ENCODE results near the gene FHIT. TPM values are rescaled to one million over a fixed set of nuclear protein-coding genes. Genes with fewer than 3 reads are reported as not detected.

Gene FHIT
- total RNA-seq, 4 donors from 2014 or later, result 0.72 to 5.2 (median 2.1) TPM

DNA sequence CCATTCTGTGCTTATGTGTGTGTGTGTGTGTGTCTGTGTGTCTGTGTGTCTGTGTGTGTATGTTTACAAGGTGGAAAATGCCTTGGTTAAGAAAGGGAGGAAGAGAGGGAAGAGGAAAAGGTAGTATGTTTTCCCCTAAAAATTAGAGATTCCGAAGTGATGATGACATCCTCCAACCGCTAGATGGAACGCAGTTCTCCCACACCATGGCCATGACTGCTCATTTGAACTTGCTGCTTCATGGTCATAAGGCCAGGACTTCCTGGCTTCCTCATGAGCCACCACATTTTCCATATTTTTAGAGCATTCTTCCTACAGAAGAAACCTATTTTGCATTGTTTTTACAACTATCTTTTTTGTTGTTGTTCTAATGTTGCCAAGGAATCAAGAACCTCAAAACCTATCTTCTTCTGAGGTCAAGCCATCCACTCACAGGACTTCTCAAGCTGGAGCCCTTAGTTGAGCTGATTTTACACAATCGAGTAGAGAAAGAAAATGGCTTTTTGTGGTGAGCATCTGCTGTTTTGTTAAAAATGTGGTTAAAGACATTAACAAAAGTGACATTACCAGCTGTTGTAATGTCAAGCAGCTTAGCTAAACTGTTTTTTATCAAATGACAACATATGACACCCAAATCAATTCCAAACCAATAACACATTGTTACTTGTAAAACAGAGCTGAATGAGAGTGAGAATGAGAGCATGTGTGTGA lies 1091.0 kb downstream of the FHIT start:
- ATAC-seq (no peak), DNase-seq (no peak)
- no peak for TF ChIP-seq POLR2A (IDR thresholded peaks at IDR 0.05)
- TF ChIP-seq, protein P1, sequence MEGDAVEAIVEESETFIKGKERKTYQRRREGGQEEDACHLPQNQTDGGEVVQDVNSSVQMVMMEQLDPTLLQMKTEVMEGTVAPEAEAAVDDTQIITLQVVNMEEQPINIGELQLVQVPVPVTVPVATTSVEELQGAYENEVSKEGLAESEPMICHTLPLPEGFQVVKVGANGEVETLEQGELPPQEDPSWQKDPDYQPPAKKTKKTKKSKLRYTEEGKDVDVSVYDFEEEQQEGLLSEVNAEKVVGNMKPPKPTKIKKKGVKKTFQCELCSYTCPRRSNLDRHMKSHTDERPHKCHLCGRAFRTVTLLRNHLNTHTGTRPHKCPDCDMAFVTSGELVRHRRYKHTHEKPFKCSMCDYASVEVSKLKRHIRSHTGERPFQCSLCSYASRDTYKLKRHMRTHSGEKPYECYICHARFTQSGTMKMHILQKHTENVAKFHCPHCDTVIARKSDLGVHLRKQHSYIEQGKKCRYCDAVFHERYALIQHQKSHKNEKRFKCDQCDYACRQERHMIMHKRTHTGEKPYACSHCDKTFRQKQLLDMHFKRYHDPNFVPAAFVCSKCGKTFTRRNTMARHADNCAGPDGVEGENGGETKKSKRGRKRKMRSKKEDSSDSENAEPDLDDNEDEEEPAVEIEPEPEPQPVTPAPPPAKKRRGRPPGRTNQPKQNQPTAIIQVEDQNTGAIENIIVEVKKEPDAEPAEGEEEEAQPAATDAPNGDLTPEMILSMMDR (IDR thresholded peaks at IDR 0.05 in 4 of 5, conservative IDR thresholded peaks at IDR 0.05 in 1 of 5), result no peak
- intact Hi-C loops (cut with DNase I; ENCODE audit: low total_unique reads), result no loop called here
- Histone ChIP-seq H3K4me1 (peaks cover 0 to 5% of the 10 kb centered on the region in 2 donors), H3K27ac (no peak overlapping the region), H3K27me3 (no peaks in the 10 kb centered on the region), H3K4me3 (no peak overlapping the region), H3K36me3 (no peaks in the 10 kb centered on the region), H3K9me3 (no peaks in the 10 kb centered on the region)
- in situ Hi-C loops (cut with MboI; ENCODE audit: low sequenced_read_pairs in 4 of 4), result no loop called here

- H3K27ac ChIP-seq, result no peak overlapping the region
- no peaks in the 10 kb centered on the region for H3K27me3 ChIP-seq
- no peak overlapping the region for H3K4me3 ChIP-seq
- no peaks in the 10 kb centered on the region for H3K36me3 ChIP-seq
- in situ Hi-C loops (cut with MboI; ENCODE audit: low sequenced_read_pairs in 4 of 4) (no loop called here), intact Hi-C loops (cut with DNase I; ENCODE audit: low total_unique reads) (no loop called here)
- TF ChIP-seq POLR2A (IDR thresholded peaks at IDR 0.05), result no peak
- TF ChIP-seq, protein P1 (IDR thresholded peaks at IDR 0.05 in 4 of 5, conservative IDR thresholded peaks at IDR 0.05 in 1 of 5), result no peak
- DNase-seq (no peak), ATAC-seq (no peak)
- peaks cover 0 to 5% of the 10 kb centered on the region in 2 donors for H3K4me1 ChIP-seq
- no peaks in the 10 kb centered on the region for H3K9me3 ChIP-seq
Observed at GRCh38 chr3:60158035-60158434, 1093.2 kb downstream of the FHIT start.

- H3K4me3 ChIP-seq, result no peak overlapping the region
- no peaks in the 10 kb centered on the region for H3K4me1 ChIP-seq
- DNase-seq, result no peak
- no peaks in the 10 kb centered on the region for H3K27me3 ChIP-seq
- no peak for ATAC-seq
- H3K9me3 ChIP-seq, result no peaks in the 10 kb centered on the region
- in situ Hi-C loops (cut with MboI; ENCODE audit: low sequenced_read_pairs in 4 of 4) (no loop called here), intact Hi-C loops (cut with DNase I; ENCODE audit: low total_unique reads) (no loop called here)
- TF ChIP-seq, protein P1 (IDR thresholded peaks at IDR 0.05 in 4 of 5, conservative IDR thresholded peaks at IDR 0.05 in 1 of 5), result no peak
- no peak for TF ChIP-seq POLR2A (IDR thresholded peaks at IDR 0.05)
- H3K36me3 ChIP-seq, result no peaks in the 10 kb centered on the region
- no peak overlapping the region for H3K27ac ChIP-seq
Observed at GRCh38 chr3:60154011-60154410, 1097.2 kb downstream of the FHIT start.

- no peaks in the 10 kb centered on the region for H3K9me3 ChIP-seq
- H3K27me3 ChIP-seq, result no peaks in the 10 kb centered on the region
- DNase-seq (no peak), ATAC-seq (no peak)
- TF ChIP-seq POLR2A (IDR thresholded peaks at IDR 0.05), result no peak
- TF ChIP-seq, protein P1 (IDR thresholded peaks at IDR 0.05 in 4 of 5, conservative IDR thresholded peaks at IDR 0.05 in 1 of 5), result no peak
- H3K27ac ChIP-seq, result no peak overlapping the region
- intact Hi-C loops (cut with DNase I; ENCODE audit: low total_unique reads), result no loop called here
- in situ Hi-C loops (cut with MboI; ENCODE audit: low sequenced_read_pairs in 4 of 4), result no loop called here
- no peak overlapping the region for H3K4me3 ChIP-seq
- H3K36me3 ChIP-seq, result no peaks in the 10 kb centered on the region
- no peaks in the 10 kb centered on the region for H3K4me1 ChIP-seq
Observed at GRCh38 chr3:60153221-60153999, 1097.8 kb downstream of the FHIT start.
